ENCODE results near the gene NATD1.

Gene NATD1

DNA sequence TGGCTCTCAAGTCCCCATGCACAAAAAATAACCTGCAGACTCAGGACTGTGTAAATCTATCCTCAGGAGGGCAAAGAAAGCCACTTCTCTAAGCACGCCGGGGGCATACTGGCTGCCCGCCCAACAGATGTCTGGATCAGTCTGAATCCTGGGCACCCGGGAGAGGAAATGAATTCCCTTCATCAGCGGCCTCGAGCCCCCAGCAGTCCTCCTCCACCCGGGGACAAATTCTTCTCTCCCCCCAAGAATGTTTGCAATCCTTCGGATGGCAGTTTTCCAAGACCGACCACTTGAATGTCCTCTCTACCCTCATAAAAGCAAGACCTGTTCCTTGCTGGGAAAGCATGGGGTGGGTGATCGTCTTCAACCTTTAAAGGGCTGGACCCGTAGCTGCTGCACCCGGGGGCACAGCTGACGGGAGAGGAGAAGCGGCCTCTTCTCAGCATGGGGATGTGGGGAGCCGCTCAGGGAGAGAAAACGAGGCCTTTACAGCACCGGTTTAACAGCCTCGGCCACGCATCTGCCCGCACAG is 21.9 kb upstream of the NATD1 start:
- no peak for DNase-seq

DNA sequence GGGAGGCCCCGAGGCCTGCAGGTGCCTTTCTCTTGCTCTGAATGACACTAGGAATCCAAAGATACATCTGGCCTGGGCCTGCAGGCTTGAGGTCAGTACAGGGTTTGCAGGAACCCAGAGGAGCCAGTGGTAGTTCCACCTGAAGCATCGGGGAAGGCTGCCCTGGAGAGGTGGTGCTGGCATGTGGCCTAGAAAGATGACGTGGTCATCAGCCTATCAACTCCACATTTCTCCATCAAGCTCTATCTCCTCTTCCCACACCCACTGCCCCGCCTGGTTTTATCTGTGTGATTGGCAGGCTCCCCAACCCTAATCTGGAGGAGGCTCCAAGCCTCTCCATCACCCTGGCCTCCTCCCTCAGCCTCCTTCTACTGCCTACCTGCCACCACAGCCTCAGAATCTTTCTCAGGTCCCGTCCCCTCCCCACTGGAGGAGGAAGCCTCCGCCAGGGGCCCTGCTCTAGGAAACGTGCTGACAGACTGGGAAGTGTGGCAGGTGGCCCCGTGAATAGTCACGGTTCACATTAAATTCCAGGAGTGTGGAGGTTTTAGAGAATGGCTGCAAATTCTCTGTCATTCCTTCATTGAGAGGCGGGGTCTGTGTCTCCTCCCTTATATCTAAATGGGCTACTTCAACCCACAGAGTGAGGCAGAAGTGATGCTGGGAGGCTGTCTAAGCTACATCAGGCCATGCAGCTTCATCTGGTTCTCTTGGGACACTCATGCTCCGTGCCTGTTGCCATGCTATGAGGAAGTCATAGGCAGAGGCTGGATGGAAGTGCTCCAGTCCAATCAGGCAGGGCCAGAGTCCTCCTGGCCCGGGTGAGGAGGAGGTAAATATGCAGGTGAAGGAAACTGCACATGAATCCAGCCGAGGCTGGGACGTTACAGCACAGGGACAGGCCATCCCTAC is 19.9 kb upstream of the NATD1 start:
- DNase-seq: no peak

DNA sequence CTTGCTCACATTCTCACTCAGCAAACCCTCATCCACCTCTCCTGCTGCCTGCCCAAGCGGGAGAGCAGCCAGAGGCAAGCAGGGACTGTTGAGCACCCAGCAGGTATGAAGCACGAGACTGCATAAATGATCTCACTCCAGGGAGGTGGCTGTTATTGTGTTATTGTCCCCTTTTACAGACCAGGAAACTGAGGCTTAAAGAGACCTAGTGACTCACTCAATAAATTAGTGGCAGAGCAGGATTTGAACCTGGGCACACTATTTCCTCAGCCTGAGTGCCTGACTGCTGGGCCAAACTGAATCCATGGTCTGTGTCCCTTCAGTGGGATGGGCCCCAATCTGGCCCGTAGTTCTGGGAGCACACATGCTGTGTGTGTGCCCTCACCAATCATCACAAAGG is 19.0 kb upstream of the NATD1 start:
- DNase-seq: no peak

GRCh38 chr17:21271454-21272183 is 18.4 kb upstream of the NATD1 start:
- no peak for DNase-seq

DNA sequence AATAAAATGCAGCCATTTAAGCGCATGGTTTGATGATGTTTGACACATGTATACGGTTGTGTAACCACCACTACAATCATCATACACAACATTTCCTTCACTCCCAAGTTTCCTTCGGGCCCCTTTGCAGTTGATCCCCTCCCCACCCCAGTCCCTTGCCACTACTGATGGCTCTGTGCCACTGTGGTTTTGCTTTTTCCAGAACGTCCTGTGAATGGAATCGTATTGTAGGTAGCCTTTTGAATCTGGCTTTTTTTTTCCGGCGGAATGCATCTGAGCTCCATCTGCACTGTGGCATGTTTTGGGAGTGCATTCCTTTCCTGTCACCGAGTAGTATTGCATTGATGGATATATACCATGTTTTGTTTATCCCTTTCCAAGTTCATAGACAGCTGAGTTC is 16.2 kb upstream of the NATD1 start:
- no peak for DNase-seq

DNA sequence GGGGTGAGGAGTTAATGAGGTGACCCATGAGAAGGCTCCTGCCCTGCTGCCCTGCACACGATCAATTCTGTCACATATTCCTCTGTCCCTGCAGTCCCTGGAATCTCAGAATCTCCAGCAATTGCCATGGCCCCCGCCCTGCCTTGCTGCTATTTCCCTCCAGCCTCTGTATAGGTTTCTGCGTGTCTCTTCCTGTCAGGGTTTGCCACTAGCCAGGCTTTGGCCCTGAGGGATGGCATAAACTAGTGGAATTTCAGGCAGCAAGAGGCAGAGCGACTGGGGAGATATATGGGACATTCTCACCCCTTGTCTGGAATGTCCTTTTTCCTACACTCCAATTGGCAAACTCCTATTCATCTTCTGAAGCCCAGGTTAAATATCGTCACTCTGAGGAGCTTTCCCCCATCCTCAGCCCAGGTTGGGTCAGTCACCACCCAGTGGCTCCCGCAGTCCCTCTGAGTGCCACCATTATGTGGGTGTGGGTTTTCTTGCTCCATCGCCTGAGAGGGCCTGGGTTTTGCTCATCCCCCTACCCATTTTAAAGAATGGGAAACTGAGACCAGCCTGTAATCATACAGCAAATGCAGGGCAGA is 15.5 kb upstream of the NATD1 start:
- no peak for DNase-seq

DNA sequence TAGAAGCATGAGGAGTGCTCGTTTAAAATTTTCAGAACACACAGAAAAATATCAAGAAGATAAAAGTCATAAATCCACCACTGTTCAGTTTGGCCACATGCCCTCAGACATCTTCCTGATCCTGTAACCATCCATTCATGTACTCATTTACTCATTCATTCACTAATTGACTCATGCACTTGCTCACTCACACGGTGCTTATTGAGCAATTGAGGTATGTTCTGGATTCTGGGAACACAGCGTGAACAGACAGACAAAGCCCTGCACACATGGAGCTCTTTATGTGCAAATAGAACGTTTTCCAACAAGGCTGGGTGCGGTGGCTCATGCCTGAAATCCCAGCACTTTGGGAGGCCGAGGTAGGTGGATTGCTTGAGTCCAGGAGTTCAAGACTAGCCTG is 10.2 kb upstream of the NATD1 start:
- no peak for DNase-seq

GRCh38 chr17:21262259-21262993 is 9.2 kb upstream of the NATD1 start:
- no peak for DNase-seq

- DNase-seq: peak in 1 of 5 experiments; percentile 21
Observed at GRCh38 chr17:21258593-21258992, 5.4 kb upstream of the NATD1 start.

DNA sequence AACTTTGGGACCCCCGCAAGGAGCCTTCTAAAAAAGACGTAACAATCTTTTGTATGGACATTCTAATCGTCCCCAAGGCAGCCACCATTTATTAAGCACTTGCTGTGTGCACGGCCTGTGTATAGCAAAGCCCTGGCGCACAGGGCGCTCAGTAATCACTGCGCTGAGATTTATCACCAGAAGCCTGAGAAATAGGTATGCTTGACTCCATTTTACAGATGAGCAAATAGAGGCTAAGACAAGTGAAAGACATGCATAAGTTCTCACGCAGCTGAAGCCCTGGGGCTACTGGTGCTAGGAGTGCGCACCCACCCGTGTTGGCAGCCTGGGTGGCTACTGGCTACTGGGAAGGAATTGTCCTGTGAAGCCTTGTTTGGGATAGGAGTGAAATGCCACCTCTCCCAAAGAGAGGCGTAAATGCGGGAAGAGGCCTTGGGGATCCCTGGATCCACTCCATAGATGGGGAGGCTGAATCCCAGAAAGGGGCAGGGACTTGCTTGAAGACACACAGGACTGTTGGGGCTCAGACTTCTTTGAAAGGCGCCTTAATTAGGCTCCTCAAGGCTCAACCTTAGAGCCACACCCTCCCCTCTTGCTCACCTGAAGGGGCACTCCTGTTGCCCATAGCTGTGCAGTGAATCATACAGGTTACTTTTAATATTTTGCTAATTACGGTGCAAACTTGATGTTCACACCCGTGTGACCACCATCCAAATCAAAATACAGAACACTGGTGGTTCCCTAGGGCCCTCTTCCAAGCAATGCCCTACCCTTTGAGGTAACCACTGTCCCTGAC is 634 bp upstream of the NATD1 start:
- no peak for DNase-seq

DNA sequence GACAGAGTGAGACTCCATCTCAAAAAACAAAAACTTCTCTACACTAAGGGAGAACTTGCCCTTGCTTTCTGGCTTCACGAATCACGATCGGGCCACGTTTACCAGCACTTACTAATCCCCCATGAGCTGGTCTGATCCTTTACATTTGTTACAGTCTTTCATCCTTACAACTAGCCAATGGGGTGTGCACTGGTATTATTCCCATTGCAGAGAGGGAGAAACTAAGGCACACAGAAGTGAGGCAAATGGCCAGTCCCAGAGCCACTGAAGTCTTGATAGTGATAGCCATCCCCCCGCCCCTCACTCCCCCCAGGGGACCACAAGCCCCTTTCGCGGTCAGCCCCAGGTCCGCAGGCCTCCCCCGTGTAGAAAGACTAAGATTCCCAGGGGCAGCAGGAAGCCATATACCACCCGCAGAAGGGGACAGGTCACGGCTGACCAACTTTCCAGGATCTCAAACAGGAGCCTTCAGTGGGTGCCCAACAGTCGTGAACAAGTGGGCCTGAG is 868 bp downstream of the NATD1 start:
- DNase-seq: no peak

GRCh38 chr17:21251337-21252010 is 1.7 kb downstream of the NATD1 start:
- no peak for DNase-seq

DNA sequence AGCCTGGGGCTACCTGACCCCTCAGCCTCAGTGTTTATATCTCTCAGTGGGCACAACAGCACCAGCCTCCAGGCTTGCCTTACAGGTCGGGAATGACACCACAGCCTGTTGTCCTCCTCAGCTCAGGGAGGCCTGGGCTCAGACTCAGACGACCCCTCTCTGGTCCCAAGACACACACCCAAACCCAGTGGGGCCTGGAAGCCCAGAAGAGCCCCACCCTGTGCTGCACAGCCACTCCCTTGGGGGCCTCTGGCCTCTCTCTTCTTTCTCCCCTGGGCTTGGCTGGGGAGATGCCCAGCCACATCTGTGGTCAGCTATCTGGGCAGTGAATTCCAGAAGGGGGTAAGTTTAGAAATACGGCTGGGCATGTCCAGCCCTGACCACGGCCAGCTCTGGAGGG is 2.4 kb downstream of the NATD1 start:
- no peak for DNase-seq

DNA sequence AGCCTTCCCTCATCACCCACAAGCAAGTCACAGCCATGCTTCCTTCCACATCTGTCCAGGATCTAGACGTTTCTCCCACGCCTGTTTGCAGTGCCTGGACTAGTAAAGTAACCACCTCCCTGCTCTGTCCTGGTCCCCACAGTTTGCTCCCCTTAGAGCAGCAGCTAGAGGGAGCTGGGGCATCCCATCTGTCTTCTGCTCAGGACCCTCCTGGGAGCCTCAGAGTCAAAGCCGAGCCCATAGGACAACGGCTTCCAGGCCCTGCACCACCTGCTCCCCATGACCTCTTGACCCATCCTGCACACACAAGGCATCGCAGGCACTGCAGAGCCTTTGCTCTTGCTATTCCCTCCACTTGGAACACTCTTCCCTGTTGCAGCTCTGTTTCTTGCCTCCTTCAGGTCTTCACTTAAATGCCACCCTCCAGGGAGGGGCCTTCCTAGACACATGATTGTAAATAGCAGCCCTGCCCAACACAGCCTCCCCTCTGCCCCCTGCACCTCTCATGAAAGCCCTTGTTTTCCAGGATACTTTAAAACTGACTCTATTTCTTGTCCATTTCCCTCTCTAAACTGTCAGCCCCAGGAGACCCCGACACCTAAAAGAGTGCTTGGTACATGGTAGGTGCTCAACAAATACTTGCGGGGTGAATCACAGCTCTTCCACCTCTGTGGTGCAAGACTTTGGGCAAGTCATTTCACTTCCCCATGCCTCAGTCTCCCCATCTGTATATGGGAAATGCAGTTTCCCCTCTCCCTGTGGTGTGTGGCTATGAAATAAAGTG is 3.1 kb downstream of the NATD1 start:
- no peak for DNase-seq

- DNase-seq: no peak
Observed at GRCh38 chr17:21249086-21249795, 4.0 kb downstream of the NATD1 start.

GRCh38 chr17:21248500-21248899 is 4.7 kb downstream of the NATD1 start:
- no peak for DNase-seq

DNA sequence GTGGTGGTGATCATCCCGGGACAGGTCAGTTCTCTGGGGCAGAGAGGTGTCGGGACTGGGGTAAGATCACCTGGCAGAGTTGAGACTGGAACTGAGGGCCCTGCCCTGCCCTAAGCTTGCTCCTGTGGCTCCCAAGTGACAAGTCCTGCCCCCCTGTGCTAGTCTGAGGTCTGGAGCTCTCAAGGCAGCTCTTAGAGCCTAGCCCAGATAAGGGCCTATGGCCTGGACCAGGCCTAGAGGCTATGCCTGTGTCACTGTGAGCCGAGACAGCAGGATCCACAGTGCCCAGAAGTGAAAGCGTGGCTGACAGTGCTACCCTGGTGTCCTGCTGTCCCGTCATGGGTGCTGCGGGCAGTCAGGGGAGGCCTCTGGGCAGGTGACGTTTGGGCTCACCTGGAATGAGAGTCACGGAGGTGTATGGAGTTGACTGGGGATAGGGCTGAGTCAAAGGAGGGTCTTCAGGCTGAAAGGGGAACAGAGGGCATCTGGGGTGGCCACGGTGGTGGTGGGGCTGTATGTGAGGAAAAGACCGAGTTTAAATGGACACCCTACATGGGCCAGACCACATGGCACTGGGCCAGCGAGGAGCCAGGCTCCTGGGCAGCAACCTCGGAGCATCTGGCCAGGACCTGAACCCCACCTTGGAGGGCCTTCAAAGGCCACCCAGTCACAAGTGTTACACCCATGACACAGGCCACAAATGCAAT is 5.5 kb downstream of the NATD1 start:
- DNase-seq: no peak

- DNase-seq: no peak
Observed at GRCh38 chr17:21246698-21247097, 6.5 kb downstream of the NATD1 start.

- no peak for DNase-seq
Observed at GRCh38 chr17:21245639-21246084, 7.5 kb downstream of the NATD1 start.

Measured in T-helper 2 cell (primary cell).